Lung (tissue), 12 donors: Measurements from ENCODE around the gene ARHGAP19. TPM values are rescaled to one million over a fixed set of nuclear protein-coding genes. Genes with fewer than 3 reads are reported as not detected.

Experiments
- ATAC-seq: fragments of 200-7000 bp; cut with Tn5 transposase; one replicate; pipeline ENCODE4 v1.9.1; 2020; ENCODE audit warnings: moderate number of reproducible peaks; ENCODE audit not compliant: insufficient read depth, low FRiP score
- DNase-seq, 3 donors: peaks; one replicate each; pipeline ENCODE4 v3.0.0-alpha.2; 2013 to 2017
- H3K27ac ChIP-seq, 2 donors: one replicate each; pipeline ENCODE4 v1.5.1; 2013; ENCODE audit warnings: mild to moderate bottlenecking in 2 of 2, moderate library complexity in 2 of 2, control low read depth in 1 of 2, inconsistent platforms in 1 of 2, low read depth in 1 of 2, low read length in 1 of 2
- H3K27me3 ChIP-seq, 3 donors: one replicate each; pipeline ENCODE4 v1.5.1; 2013; ENCODE audit warnings: low read length in 2 of 3; ENCODE audit not compliant: control insufficient read depth in 3 of 3, insufficient read depth in 3 of 3
- H3K36me3 ChIP-seq, 4 donors: one replicate each; pipeline ENCODE4 v1.5.1; 2013; ENCODE audit warnings: low read length in 4 of 4, mild to moderate bottlenecking in 1 of 4, moderate library complexity in 1 of 4; ENCODE audit not compliant: control insufficient read depth in 4 of 4, insufficient read depth in 4 of 4
- H3K4me1 ChIP-seq, 5 donors: one replicate each; pipeline ENCODE4 v1.5.1; 2013; ENCODE audit warnings: low read length in 5 of 5, mild to moderate bottlenecking in 2 of 5, moderate library complexity in 1 of 5; ENCODE audit not compliant: control insufficient read depth in 5 of 5, insufficient read depth in 5 of 5
- H3K4me3 ChIP-seq: one replicate; pipeline ENCODE4 v1.5.1; 2013; ENCODE audit warnings: mild to moderate bottlenecking, control low read depth, moderate library complexity
- H3K9ac ChIP-seq, 2 donors: one replicate each; pipeline ENCODE4 v1.5.1; 2013; ENCODE audit warnings: low read length in 2 of 2, control low read depth in 1 of 2; ENCODE audit not compliant: insufficient read depth in 1 of 2
- H3K9me3 ChIP-seq, 4 donors: one replicate each; pipeline ENCODE4 v1.5.1; 2013; ENCODE audit warnings: low read length in 3 of 4, mild to moderate bottlenecking in 1 of 4, moderate library complexity in 1 of 4; ENCODE audit not compliant: control insufficient read depth in 4 of 4, insufficient read depth in 3 of 4
- CTCF ChIP-seq: IDR thresholded peaks from 2 replicates; pipeline ENCODE4 v1.5.1; 2012; ENCODE audit warnings: mild to moderate bottlenecking; ENCODE audit errors: control extremely low read depth, extremely low read depth
- WGBS, 2 donors: extraction: QIAGEN DNeasy Blood & Tissue Kit; methylation state at CpG; one replicate each; pipeline ENCODE4 v1.1.7; 2013; 5-methylcytosine and 5-hydroxymethylcytosine counted together
- polyA plus RNA-seq, 2 donors: library from polyadenylated mRNA; stranded (reverse); fragments of 200-250 nt; gene quantifications; one replicate each; pipeline ENCODE4 v1.2.1, GENCODE V29; 2013
- total RNA-seq, 2 donors: library from RNA; depleted of rRNA in 1 of 2; stranded (reverse); fragments of >200 nt in 1 of 2; gene quantifications; one replicate each; pipeline ENCODE4 v1.2.1, GENCODE V29; 2014 to 2021
- donor health status: control.
- donor health status: control.
- donor health status: Bipolar disorder and iron deficiency.
- donor health status: healthy.
- donor health status: DM: yes; HTN: yes; CAD: no.

The ARHGAP19 gene
- total and polyA plus RNA-seq, 4 donors: 1.9 to 20.4 (median 8.5) TPM

GRCh38 chr10:97211229-97211628 lies 81.2 kb downstream of the ARHGAP19 start:
- DNase-seq (no peak), ATAC-seq (no peak)
- no peak for TF ChIP-seq CTCF
- Histone ChIP-seq H3K9ac (no peak overlapping the region), H3K4me3 (no peak overlapping the region), H3K27ac (no peak overlapping the region), H3K36me3 (no peaks in the 10 kb centered on the region), H3K27me3 (no peaks in the 10 kb centered on the region), H3K4me1 (no peaks in the 10 kb centered on the region), H3K9me3 (no peaks in the 10 kb centered on the region)
- WGBS, 2 donors: 92 to 93% methylated on average over 9 of the region's 9 CpGs

GRCh38 chr10:97210543-97210960 lies 81.9 kb downstream of the ARHGAP19 start:
- no peaks in the 10 kb centered on the region for H3K27me3 ChIP-seq
- no peak overlapping the region for H3K27ac ChIP-seq
- DNase-seq (peak; percentile 77 to 82 (median 81)), ATAC-seq (peak; percentile 58)
- peak; percentile 92 for TF ChIP-seq CTCF
- no peaks in the 10 kb centered on the region for H3K36me3 ChIP-seq
- no peak overlapping the region for H3K4me3 ChIP-seq
- WGBS, 2 donors: 16 to 18% methylated on average over 8 of the region's 8 CpGs
- no peaks in the 10 kb centered on the region for H3K9me3 ChIP-seq
- no peak overlapping the region for H3K9ac ChIP-seq
- no peaks in the 10 kb centered on the region for H3K4me1 ChIP-seq

GRCh38 chr10:97207756-97208346 lies 84.6 kb downstream of the ARHGAP19 start:
- Histone ChIP-seq H3K9me3 (peaks cover 0 to 3% (median 0%) of the 10 kb centered on the region in 4 donors), H3K4me3 (no peak overlapping the region), H3K4me1 (no peaks in the 10 kb centered on the region), H3K27ac (no peak overlapping the region), H3K9ac (no peak overlapping the region), H3K27me3 (no peaks in the 10 kb centered on the region), H3K36me3 (no peaks in the 10 kb centered on the region)
- no peak for TF ChIP-seq CTCF
- 68 to 69% methylated on average over 7 of the region's 7 CpGs for WGBS, 2 donors
- no peak for DNase-seq
- no peak for ATAC-seq

GRCh38 chr10:97207131-97207530 lies 85.3 kb downstream of the ARHGAP19 start:
- no peak overlapping the region for H3K27ac ChIP-seq
- no peaks in the 10 kb centered on the region for H3K36me3 ChIP-seq
- DNase-seq (no peak), ATAC-seq (no peak)
- peaks cover 0 to 3% (median 0%) of the 10 kb centered on the region in 5 donors for H3K4me1 ChIP-seq
- H3K4me3 ChIP-seq: no peak overlapping the region
- H3K9me3 ChIP-seq: peaks cover 0 to 5% (median 0%) of the 10 kb centered on the region in 4 donors
- 92 to 98% methylated on average over 6 of the region's 6 CpGs for WGBS, 2 donors
- no peaks in the 10 kb centered on the region for H3K27me3 ChIP-seq
- no peak overlapping the region for H3K9ac ChIP-seq
- TF ChIP-seq CTCF: no peak
